ENCODE results near the gene KIAA1958. TPM values are rescaled to one million over a fixed set of nuclear protein-coding genes. Genes with fewer than 3 reads are reported as not detected.

The KIAA1958 gene
- total RNA-seq, 3 donors from 2014 or later: 2.9 to 16.5 (median 11.8) TPM

GRCh38 chr9:112571624-112572355 lies 85.2 kb downstream of the KIAA1958 start:
- H3K4me3 ChIP-seq: no peak overlapping the region
- no peaks in the 10 kb centered on the region for H3K9me3 ChIP-seq
- intact Hi-C loops (cut with DNase I; ENCODE audit: low total_unique reads): no loop called here
- no peak for TF ChIP-seq POLR2AphosphoS5 (IDR thresholded peaks at IDR 0.05)
- H3K36me3 ChIP-seq: no peaks in the 10 kb centered on the region
- H3K27ac ChIP-seq: no peak overlapping the region
- no peaks in the 10 kb centered on the region for H3K4me1 ChIP-seq
- no peaks in the 10 kb centered on the region for H3K27me3 ChIP-seq
- DNase-seq (ENCODE audit: low spot score in 2 of 2): no peak

GRCh38 chr9:112572416-112572815 lies 85.8 kb downstream of the KIAA1958 start:
- intact Hi-C loops (cut with DNase I; ENCODE audit: low total_unique reads): no loop called here
- no peaks in the 10 kb centered on the region for H3K27me3 ChIP-seq

GRCh38 chr9:112574008-112574407 lies 87.4 kb downstream of the KIAA1958 start:
- Histone ChIP-seq H3K36me3 (no peaks in the 10 kb centered on the region), H3K27ac (no peak overlapping the region), H3K4me1 (no peaks in the 10 kb centered on the region), H3K4me3 (no peak overlapping the region), H3K9me3 (no peaks in the 10 kb centered on the region), H3K27me3 (no peaks in the 10 kb centered on the region)
- intact Hi-C loops (cut with DNase I; ENCODE audit: low total_unique reads): no loop called here
- DNase-seq (ENCODE audit: low spot score in 2 of 2): no peak
- TF ChIP-seq CTCF (IDR thresholded peaks at IDR 0.05): no peak
- TF ChIP-seq POLR2A (IDR thresholded peaks at IDR 0.05): no peak
- TF ChIP-seq POLR2AphosphoS5 (IDR thresholded peaks at IDR 0.05): no peak

More at GRCh38 chr9:112572416-112572815, 85.8 kb downstream of the KIAA1958 start:
- Histone ChIP-seq H3K9me3 (no peaks in the 10 kb centered on the region), H3K4me3 (no peak overlapping the region), H3K27ac (no peak overlapping the region), H3K36me3 (no peaks in the 10 kb centered on the region), H3K4me1 (no peaks in the 10 kb centered on the region)
- TF ChIP-seq POLR2AphosphoS5 (IDR thresholded peaks at IDR 0.05): no peak
- TF ChIP-seq CTCF (IDR thresholded peaks at IDR 0.05): no peak
- TF ChIP-seq POLR2A (IDR thresholded peaks at IDR 0.05): no peak
- no peak for DNase-seq (ENCODE audit: low spot score in 2 of 2)

GRCh38 chr9:112575107-112575506 lies 88.5 kb downstream of the KIAA1958 start:
- Histone ChIP-seq H3K4me3 (no peak overlapping the region), H3K27ac (no peak overlapping the region), H3K36me3 (no peaks in the 10 kb centered on the region), H3K9me3 (no peaks in the 10 kb centered on the region), H3K4me1 (no peaks in the 10 kb centered on the region), H3K27me3 (no peaks in the 10 kb centered on the region)
- no peak for DNase-seq (ENCODE audit: low spot score in 2 of 2)
- intact Hi-C loops (cut with DNase I; ENCODE audit: low total_unique reads): no loop called here
- TF ChIP-seq POLR2AphosphoS5 (IDR thresholded peaks at IDR 0.05): no peak
- no peak for TF ChIP-seq CTCF (IDR thresholded peaks at IDR 0.05)
- no peak for TF ChIP-seq POLR2A (IDR thresholded peaks at IDR 0.05)

GRCh38 chr9:112581469-112582176 lies 95.0 kb downstream of the KIAA1958 start:
- intact Hi-C loops (cut with DNase I; ENCODE audit: low total_unique reads): no loop called here
- DNase-seq (ENCODE audit: low spot score in 2 of 2): no peak
- Histone ChIP-seq H3K36me3 (no peaks in the 10 kb centered on the region), H3K27me3 (no peaks in the 10 kb centered on the region), H3K4me3 (no peak overlapping the region), H3K9me3 (no peaks in the 10 kb centered on the region), H3K27ac (no peak overlapping the region), H3K4me1 (no peaks in the 10 kb centered on the region)
- no peak for TF ChIP-seq POLR2AphosphoS5 (IDR thresholded peaks at IDR 0.05)
- TF ChIP-seq CTCF (IDR thresholded peaks at IDR 0.05): no peak
- TF ChIP-seq POLR2A (IDR thresholded peaks at IDR 0.05): no peak

Measured in breast epithelium (tissue), 4 donors.